ENCODE measurements around the gene SUMF1.

The SUMF1 gene

DNA sequence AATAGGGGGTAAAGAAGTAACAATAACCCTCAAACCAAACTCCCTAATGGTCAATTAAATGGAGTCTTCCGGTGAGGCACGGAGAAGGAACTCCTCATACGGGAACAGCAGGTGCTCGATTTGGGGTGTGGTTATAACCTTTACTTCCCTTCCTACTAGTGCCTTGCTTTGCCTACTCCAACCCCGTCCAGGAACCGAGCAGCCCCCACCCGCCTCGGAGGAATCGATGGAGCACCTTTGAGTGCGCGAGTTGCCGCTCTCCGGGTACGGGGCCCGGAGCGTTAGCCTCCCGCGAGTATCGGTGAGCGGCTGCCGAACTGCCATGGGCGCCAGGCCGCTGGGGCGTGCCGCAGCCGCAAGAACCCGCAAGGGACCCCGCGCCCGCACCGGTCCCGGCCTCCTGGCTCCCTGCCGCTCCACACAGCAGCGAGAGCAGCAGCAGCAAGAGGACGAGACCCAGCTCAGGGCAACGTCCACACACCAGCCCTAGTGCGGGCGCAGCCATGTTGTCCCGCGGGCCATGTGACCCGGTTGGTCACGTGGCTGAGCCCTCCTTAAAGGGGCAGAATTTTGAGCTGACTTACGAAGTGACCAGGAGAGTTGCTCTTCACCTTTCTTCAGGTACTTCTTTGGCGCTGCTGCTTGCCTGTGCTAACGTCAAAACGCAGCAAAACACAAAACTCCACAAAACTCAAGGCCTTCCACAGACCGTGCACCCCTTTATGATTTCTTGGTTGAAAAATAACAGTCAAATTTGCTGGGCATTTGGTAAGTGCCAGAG is at the start of gene SUMF1:
Gene SUMF1 (minus strand): TSS at position 529 of the 781 bp plus-strand sequence. CDS start 24 bp downstream, at position 505.
- DNase-seq: peak; percentile 89

- DNase-seq: peak; percentile 65
Measured at GRCh38 chr3:4515916-4516579, 49.0 kb upstream of the SUMF1 start.

GRCh38 chr3:4514916-4515315 is 47.8 kb upstream of the SUMF1 start:
- no peak for DNase-seq

DNA sequence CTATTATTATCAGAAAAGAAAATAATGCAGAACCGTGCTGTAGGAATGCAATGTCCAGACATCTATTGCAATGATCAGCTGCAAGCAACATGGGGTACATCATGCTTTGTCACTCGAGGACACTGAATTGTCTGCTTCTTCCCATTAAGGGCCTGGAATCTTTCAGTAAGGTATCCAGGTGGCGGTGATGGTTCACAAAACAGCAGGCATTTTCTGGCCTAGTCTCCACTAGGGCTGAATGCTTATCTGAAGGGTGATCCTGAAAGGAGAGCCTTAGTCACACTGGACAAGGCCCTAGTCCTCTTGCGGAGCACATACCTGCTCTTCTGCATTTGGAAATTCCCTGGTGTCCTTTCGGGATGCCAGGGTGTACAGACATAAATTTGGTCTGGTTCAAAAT is 47.3 kb upstream of the SUMF1 start:
- no peak for DNase-seq

DNA sequence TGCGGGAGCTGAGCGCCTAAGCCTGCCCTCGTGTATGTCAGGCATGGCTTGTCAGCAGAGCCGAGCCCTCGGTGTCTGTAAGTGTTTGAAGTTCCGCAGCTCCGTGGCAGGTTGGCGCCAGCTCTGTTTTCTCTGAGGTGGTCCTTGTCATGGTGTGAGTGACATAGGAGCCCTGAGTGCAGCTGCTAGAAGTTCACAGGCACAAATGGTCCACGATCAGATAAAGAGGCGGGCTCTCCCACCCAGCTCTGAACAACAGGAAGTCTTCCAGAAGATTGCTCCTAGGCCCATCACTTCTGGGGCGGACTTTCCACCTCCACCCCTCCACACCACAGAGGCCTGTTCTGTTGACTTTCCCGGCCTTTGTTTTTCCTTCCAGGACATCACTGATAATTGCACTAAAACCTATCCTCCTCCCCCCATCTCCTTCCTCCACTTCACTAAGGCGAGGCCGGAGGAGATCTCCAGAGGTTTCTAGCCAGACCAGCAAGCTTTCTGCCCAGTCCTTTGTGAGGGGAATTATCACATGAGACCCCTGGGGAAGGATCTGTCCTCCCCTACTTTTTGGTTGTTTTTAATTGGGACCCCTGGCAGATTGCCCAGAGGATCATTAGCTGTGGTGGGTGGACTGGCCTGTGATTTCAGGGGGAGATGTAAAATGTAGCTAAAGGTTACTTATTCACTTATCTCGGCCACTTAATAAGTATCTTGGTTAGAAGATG is 46.0 kb upstream of the SUMF1 start:
- DNase-seq: no peak

DNA sequence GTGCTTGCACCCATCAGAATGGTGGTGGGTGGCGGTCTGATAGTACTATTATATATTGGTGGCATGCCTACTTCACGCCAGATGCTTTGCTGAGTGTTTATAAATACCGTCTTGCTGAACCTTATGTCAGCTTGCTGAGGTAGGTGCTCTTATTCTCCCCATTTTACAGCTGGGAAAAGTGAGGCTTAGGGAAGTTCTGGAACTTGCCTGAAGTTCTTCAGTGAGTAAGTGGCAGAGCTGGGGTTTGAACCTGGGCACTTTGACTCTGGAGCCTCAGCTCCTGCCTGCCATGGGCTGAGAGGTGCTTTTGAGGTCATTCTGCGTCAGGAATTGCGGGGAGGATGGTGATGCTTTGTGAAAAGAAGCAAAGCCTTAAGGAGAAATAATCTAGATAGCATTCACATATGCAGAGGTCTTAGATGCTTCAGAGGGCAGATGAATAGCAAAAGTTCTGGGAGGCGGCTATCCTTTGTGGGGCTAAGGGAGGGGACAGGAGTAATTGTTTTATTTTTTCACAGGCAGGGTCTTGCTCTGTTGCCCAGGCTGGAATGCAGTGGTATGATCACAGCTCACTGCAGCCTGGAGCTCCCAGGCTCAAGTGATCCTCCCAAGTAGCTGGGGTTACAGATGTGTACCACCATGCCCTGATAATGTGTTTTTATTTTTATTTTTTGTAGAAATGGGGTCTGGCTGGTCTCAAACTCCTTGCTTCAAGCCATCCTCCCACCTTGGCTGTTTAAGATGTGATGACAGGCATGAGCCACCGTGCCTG is 44.6 kb upstream of the SUMF1 start:
- no peak for DNase-seq

GRCh38 chr3:4509983-4510755 is 43.1 kb upstream of the SUMF1 start:
- DNase-seq: no peak

DNA sequence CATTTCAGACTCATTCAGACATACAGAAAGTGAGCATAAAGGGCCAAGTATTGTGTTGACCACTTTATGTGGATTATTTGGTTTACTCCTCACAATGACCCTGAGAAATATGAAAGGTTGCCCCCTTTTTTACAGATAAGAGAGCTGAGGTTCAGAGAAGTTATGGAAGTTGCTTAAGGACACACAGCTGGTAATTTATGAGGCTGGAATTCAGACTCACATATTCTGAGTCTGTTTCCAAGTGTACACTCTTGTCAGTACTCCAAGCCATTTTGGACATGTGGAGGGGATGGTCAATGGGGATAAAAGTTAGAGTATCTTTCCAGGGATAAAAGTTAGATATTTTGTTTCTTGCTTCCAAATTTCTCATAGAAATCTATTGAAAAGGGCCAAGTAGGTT is 42.0 kb upstream of the SUMF1 start:
- no peak for DNase-seq

DNA sequence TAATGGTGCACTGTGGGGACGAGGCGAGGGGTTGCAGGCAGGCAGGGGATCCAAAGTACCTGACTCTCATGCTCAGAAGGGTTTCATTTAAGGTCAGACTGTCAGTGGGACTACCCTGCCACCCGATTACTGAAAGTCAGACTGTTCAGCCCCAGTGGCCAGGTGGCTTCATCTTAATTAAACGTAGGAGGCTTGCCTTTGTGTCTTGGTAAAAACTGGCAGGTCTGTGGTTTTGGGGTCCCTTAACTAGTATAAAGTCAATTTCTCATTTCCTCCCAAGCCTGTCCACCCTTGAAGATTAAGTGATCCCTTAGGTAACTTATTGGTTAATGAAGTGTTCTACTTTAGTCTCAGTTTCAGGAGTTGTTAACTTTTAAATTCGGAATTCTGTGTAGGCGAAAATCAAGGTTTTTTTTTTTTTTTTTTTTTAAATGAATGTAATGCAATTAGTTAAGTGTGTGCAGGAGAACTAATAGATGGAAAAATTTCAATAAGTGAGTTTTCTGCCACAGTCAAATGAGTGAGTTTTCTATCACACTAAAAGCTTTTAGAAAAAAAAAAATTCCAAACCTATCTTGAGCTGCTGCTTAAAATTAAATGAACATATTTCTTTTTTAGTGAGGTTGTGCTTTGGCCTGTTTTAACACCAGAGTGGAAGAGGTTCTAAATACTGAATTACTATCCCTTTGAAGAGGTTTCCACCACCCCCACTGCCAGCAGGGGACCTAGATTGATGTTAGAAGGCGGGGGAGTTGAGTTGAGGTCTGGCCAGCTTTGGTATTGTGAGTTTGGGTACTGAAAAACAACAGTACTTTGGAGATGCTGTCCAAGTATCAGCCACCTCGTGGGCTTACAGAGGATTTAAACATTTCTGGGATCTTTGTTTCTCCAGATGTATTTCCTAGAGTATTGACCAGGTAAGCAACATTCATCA is 41.2 kb upstream of the SUMF1 start:
- DNase-seq: no peak

- no peak for DNase-seq
Measured at GRCh38 chr3:4507024-4507596, 40.0 kb upstream of the SUMF1 start.

DNA sequence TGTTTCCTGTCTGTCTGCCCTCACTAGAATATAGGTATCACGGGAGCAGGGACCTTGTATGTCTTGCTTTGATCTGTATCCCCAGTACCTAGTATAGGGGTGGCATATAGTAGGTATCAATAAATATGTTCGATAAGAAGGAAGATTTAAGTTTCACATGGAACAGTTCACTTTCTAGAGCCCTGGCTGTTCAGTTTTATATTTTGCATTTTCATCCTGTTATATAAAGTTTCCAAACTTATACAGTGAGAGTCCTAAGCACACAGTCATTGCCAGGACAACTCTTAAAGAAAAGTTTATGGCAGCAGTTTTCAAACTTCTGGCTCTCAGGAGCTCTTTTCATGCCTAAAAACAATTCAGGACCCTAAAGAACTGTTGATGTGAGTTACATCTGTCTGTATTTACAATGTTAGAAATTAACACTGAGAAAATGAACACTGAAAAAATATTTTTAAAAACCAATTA is 39.5 kb upstream of the SUMF1 start:
- no peak for DNase-seq

GRCh38 chr3:4505688-4506558 is 38.9 kb upstream of the SUMF1 start:
- DNase-seq: no peak

DNA sequence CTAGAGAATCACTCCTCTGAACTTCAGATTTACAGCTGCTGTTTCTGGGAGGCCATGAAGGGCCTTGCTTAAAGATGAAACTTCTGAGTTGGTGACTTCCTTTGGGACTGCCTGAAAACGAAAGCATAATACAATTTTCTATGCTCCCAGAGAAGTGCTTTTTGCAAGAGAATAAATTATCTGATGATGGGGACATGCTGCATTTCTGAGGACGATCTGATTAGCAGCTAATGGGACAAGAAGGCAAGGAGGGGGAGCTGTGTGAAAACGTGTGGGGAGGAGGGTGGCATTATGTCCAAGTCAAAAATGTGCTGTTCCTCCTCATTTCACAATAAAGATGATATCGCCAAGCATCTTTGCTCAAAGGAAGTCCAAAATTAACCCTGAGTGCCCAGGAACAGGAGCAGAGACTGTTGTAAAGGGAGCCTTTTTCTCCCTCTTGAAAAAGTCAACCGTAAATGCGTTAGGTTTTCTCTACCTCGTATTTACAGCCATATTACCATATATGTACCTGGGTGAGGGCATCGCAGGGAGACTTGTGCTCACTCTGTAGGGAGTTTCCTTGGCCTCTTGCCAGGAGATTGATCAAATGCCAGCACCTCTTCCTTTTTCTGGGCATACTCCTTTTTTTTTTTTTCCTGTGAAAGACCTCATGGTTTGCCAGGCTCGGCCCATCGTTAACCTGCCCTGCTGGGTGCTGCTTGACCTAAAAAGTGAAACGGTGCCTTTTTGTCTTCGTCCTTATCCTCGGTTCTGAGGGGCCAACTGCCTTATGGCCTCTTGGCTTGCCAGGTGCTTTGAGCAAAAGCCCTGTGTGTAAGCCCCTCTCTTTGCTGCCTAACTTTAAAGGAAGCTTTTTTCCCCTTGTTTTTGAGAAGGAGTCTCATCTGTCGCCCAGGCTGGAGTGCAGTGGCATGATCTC is 37.5 kb upstream of the SUMF1 start:
- no peak for DNase-seq

DNA sequence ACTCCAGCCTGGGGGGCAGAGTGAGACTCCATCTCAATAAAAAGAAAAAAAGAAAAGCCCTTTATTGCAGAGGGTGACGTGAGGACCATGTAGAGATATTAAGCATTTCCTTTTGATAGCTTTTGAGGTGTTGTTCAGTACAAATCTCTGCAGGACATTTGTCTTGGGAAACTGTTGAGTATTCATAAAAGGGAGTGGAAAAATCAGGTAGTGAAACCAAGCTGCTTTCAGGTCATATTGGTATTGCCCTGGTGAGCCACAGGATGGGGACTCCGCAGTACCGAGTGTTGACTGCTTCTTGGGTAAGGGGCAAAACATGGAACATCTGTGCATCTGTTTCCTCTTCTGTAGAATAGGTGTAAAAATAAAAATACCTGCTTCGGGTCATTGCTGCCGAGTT is 36.0 kb upstream of the SUMF1 start:
- no peak for DNase-seq

- no peak for DNase-seq
Measured at GRCh38 chr3:4501927-4502326, 34.9 kb upstream of the SUMF1 start.

DNA sequence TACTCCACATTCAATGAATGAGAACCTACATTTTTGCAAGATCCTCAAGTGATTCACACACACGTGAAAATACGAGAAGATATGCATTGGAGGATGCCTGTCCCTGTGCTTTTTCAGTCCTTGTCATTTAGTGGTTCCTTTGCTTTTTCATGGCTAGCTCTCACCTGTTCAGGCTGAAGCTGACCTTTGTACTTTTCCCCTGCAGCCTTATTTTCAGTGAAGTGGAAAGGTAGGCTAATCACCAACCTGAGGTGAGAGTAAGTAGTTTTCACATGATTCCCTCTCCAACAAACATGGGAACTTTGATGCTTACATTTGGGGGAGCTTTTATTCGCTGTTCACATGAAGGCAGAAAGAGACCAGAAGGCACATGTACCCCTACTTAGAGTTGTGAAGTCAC is 34.4 kb upstream of the SUMF1 start:
- no peak for DNase-seq

DNA sequence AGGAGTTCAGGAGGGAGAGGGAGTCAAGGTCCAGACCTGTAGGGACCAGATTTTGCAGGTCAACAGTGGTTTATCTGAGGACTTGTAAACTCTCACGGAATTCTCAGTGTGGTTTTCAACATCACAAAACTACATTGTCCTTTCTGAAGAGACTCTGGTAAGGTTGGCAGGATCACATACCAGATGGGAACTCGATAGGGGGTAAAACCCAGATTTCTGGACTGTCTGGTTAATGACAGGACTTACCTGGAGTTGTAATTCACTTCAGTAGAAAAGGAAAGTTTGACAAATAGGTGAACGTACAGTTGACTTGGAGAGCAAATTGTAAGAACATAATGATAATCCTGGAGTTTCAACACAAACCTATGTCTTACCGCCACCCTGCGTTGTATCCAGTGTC is 31.4 kb upstream of the SUMF1 start:
- no peak for DNase-seq

DNA sequence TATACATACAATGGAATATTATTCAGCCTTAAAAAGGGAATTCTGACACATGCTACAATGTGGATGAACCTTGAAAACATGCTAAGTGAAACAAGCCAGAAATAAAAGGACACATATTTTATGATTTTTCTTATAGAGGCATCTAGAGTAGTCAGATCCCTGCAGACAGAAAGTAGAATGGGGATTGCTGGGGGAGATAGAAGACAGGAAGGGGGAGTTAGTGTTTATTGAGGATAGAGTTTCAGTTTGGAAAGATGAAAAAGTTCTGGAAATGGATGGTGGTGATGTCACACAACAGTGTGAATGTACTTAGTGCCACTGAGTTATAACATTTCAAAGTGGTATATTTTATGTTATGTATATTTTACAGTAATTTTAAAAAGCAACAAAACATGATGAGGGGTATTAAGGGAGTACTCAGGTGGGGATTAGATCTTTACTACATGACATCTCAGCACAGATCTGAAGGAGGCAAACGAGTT is 30.8 kb upstream of the SUMF1 start:
- DNase-seq: no peak

All from femur (tissue), 1 donor.